Mucosa of descending colon (tissue), 3 donors: ENCODE results near the gene PODXL. TPM values are rescaled to one million over a fixed set of nuclear protein-coding genes. Genes with fewer than 3 reads are reported as not detected.

Experiments used
- ATAC-seq: fragments of 200-7000 bp; cut with Tn5 transposase; one replicate; pipeline ENCODE4 v1.9.1; 2020; ENCODE audit warnings: mild to moderate bottlenecking, moderate library complexity
- DNase-seq, 3 donors: peaks; one replicate each; pipeline ENCODE4 v3.0.0-alpha.2; 2020
- H3K36me3 ChIP-seq: fragments of 200-600 bp; one replicate; pipeline ENCODE4 v1.8.0; 2021; ENCODE audit warnings: low read depth, mild to moderate bottlenecking
- H3K4me1 ChIP-seq: fragments of 200-600 bp; one replicate; pipeline ENCODE4 v1.8.0; 2021; ENCODE audit warnings: low read depth, mild to moderate bottlenecking
- H3K4me3 ChIP-seq: fragments of 200-600 bp; one replicate; pipeline ENCODE4 v1.8.0; 2021; ENCODE audit warnings: mild to moderate bottlenecking
- H3K9me3 ChIP-seq: fragments of 200-600 bp; one replicate; pipeline ENCODE4 v1.8.0; 2021; ENCODE audit warnings: mild to moderate bottlenecking
- intact Hi-C, 2 donors: fragments of 100-400 bp; cut with DNase I in 1 of 2; cut with micrococcal nuclease in 1 of 2; formaldehyde crosslinking; loops; one replicate each; pipeline versions ENCODE4 v1.11.0 to v1.11.1; 2022; cut with DNase I, micrococcal nuclease
- total RNA-seq, 3 donors: library from RNA; stranded (reverse); fragmentation: NEBNext Ultra II Directional in 2 of 3; extraction: Animal tissue kit (Norgen Biotek cat#: 25700) in 2 of 3; gene quantifications; one replicate each; pipeline versions ENCODE4 v1.2.1 to v1.2.4, GENCODE V29; 2021 to 2023
- TF ChIP-seq, protein P1 (sequence below): fragments of 200-600 bp; IDR thresholded peaks from one replicate; pipeline ENCODE4 v1.8.0; 2022; ENCODE audit warnings: antibody characterized with exemption, mild to moderate bottlenecking
- donor health status: DM: no; HTN: no; CAD: no; lungs with moderate emphysema.
- donor health status: DM: no; HTN: no; CAD: no.
- donor health status: DM: no; HTN: yes; CAD: no.

PODXL gene
- total RNA-seq, 3 donors from 2014 or later: 11.8 to 25.6 (median 12.8) TPM

DNA sequence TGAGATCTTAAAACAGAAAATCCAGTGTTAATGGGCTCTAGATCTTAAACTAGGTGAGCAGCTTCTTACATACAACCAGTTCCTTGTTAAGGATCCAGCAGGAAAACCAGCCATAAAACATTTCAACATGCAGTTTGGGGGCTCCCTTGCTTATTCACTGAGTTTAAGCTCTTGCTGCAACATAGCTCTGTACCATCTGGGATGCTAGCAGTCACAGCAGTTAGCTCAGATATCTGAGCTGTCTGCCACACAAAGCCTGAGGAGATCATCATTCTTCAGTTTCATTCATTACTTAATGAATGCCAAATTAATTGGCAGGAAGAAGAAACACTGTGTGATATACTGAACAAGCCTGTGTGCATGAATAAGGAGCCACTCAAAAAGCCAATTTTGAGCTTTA, 62.8 kb downstream of the PODXL start:
- no peak for ATAC-seq
- H3K4me1 ChIP-seq: no peaks in the 10 kb centered on the region
- no peaks in the 10 kb centered on the region for H3K9me3 ChIP-seq
- TF ChIP-seq, protein P1, sequence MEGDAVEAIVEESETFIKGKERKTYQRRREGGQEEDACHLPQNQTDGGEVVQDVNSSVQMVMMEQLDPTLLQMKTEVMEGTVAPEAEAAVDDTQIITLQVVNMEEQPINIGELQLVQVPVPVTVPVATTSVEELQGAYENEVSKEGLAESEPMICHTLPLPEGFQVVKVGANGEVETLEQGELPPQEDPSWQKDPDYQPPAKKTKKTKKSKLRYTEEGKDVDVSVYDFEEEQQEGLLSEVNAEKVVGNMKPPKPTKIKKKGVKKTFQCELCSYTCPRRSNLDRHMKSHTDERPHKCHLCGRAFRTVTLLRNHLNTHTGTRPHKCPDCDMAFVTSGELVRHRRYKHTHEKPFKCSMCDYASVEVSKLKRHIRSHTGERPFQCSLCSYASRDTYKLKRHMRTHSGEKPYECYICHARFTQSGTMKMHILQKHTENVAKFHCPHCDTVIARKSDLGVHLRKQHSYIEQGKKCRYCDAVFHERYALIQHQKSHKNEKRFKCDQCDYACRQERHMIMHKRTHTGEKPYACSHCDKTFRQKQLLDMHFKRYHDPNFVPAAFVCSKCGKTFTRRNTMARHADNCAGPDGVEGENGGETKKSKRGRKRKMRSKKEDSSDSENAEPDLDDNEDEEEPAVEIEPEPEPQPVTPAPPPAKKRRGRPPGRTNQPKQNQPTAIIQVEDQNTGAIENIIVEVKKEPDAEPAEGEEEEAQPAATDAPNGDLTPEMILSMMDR: no peak
- no peak overlapping the region for H3K4me3 ChIP-seq
- H3K36me3 ChIP-seq: no peaks in the 10 kb centered on the region
- DNase-seq: no peak
- intact Hi-C loops: no loop called here

DNA sequence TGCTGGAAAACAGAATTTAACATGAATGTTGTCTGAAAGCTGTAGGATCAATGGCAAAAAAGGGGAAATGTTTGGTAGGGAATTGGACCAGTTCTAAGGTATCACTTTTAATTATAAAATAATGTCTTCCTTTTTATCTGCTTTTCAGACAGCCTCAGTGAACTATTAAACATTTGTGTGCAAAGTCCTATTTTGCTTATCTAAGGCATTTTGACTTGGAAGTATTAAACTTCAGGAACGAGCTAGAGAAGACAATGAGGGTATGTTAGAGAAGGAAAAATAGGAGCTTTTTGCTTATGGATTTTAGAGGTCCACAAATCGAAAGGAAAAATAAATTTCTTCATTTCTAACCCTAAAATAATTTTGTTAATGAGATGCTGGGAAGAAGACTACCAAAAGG, 63.3 kb downstream of the PODXL start:
- TF ChIP-seq, protein P1: no peak
- Histone ChIP-seq H3K4me1 (no peaks in the 10 kb centered on the region), H3K9me3 (no peaks in the 10 kb centered on the region), H3K4me3 (no peak overlapping the region), H3K36me3 (no peaks in the 10 kb centered on the region)
- intact Hi-C loops: no loop called here
- ATAC-seq (no peak), DNase-seq (no peak)

DNA sequence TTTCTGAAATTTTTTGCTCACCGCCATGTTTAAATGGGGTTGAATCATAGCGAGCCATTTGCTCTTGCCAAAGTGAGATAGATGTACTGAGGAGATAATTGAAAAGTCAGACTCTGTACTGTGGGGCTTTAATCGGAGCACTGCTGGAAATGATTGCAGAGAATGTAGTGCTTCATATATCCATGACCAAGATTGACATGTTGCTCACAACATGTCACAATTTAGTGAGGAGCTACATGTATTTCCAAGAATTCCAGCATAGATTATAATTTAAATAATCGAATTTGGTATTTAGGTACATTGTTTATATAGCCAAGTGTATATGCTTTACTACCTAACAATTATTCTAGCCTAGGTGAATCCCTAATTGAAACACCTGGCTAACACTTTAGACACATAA, 66.5 kb downstream of the PODXL start:
- no peak for DNase-seq
- Histone ChIP-seq H3K4me3 (no peak overlapping the region), H3K36me3 (no peaks in the 10 kb centered on the region), H3K4me1 (no peaks in the 10 kb centered on the region), H3K9me3 (no peaks in the 10 kb centered on the region)
- TF ChIP-seq, protein P1: no peak
- intact Hi-C loops: no loop called here
- ATAC-seq: no peak

DNA sequence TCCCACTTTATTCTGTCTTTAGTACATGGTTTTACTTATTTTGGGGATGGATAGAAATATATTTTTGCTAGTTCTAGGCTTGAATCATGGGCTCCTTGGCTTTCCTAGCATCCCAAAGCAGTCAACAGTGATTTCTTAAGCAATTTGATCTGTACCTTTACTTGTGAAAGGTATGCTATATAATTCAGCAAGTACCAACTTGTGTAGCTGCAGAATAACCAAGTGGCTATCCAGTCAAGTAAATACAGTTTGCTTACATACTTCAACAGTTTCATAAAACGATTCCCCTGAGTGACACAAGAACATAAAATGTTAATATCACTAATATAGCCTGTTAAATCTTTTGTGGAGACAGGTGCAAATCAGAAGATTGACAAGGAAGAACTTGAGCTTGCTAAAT, 67.2 kb downstream of the PODXL start:
- intact Hi-C loops: no loop called here

DNA sequence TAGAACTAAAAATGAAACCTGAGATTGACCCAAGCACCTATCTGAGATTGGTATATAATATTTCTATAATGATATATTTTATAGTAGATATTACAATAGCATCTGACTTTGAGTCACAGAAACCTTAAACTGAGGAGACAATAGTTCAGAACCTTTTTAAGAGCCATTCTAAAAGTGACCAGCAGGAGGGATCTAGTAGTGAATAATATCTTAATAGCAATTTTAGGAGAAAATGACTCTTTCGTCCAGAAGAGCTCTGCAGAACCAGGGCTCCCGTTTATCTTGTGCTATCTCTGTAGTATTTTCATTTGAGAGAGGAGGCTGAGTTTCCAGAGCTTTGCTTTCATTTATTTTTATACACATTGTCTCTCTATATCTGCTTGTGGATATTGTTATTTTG, 68.1 kb downstream of the PODXL start:
- intact Hi-C loops: no loop called here
- Histone ChIP-seq H3K4me1 (no peaks in the 10 kb centered on the region), H3K36me3 (no peaks in the 10 kb centered on the region), H3K4me3 (no peak overlapping the region), H3K9me3 (no peaks in the 10 kb centered on the region)
- TF ChIP-seq, protein P1: no peak
- no peak for DNase-seq
- no peak for ATAC-seq

More for the DNA sequence above, 67.2 kb downstream of the PODXL start:
- Histone ChIP-seq H3K4me1 (no peaks in the 10 kb centered on the region), H3K9me3 (no peaks in the 10 kb centered on the region), H3K36me3 (no peaks in the 10 kb centered on the region), H3K4me3 (no peak overlapping the region)
- ATAC-seq (no peak), DNase-seq (no peak)
- TF ChIP-seq, protein P1: no peak

- H3K9me3 ChIP-seq: no peaks in the 10 kb centered on the region
- no peaks in the 10 kb centered on the region for H3K36me3 ChIP-seq
- DNase-seq (no peak), ATAC-seq (no peak)
- intact Hi-C loops: no loop called here
- no peaks in the 10 kb centered on the region for H3K4me1 ChIP-seq
- no peak overlapping the region for H3K4me3 ChIP-seq
- TF ChIP-seq, protein P1: no peak
Measured at GRCh38 chr7:131487217-131487616, 69.2 kb downstream of the PODXL start.
